ENCODE results near the gene VTI1A. TPM values are rescaled to one million over a fixed set of nuclear protein-coding genes. Genes with fewer than 3 reads are reported as not detected.
"Not testable (repeated sequence)": the region's sequence is repeated elsewhere in the genome, so short reads cannot be mapped to it uniquely, and the experiment has no call there.

VTI1A gene
- total and polyA plus RNA-seq, 12 donors = 5.2 to 64.1 (median 22.0) TPM

- DNase-seq = no peak
- intact Hi-C loops (cut with DNase I) = no loop called here
- Histone ChIP-seq H3K27me3 (no peaks in the 10 kb centered on the region), H3K4me3 (no peak overlapping the region), H3K27ac (no peak overlapping the region), H3K36me3 (replicated peaks in 1 of 2) (no peaks in the 10 kb centered on the region), H3K4me1 (replicated peaks in 1 of 2) (no peaks in the 10 kb centered on the region), H3K9me3 (replicated peaks in 1 of 3) (no peaks in the 10 kb centered on the region)
- no peak for TF ChIP-seq POLR2A (IDR thresholded peaks at IDR 0.05)
- no peak for TF ChIP-seq CTCF (IDR thresholded peaks at IDR 0.05)
Observed at GRCh38 chr10:112587729-112588128, 140.7 kb downstream of the VTI1A start.

- Histone ChIP-seq H3K4me1 (replicated peaks in 1 of 2) (no peaks in the 10 kb centered on the region), H3K36me3 (replicated peaks in 1 of 2) (no peaks in the 10 kb centered on the region), H3K4me3 (no peak overlapping the region), H3K27me3 (no peaks in the 10 kb centered on the region), H3K27ac (no peak overlapping the region), H3K9me3 (replicated peaks in 1 of 3) (no peaks in the 10 kb centered on the region)
- 74 to 92% (median 77%) methylated on average over 5 of the region's 5 CpGs for WGBS, 4 donors
- TF ChIP-seq CTCF (IDR thresholded peaks at IDR 0.05) = no peak
- TF ChIP-seq POLR2A (IDR thresholded peaks at IDR 0.05) = no peak
- DNase-seq = no peak
- intact Hi-C loops (cut with DNase I) = no loop called here
Observed at GRCh38 chr10:112588225-112588990, 141.4 kb downstream of the VTI1A start.

GRCh38 chr10:112589081-112589480 lies 142.1 kb downstream of the VTI1A start:
- 92 to 95% (median 94%) methylated on average over 6 of the region's 6 CpGs for WGBS, 4 donors
- Histone ChIP-seq H3K27me3 (no peaks in the 10 kb centered on the region), H3K36me3 (replicated peaks in 1 of 2) (no peaks in the 10 kb centered on the region), H3K4me3 (no peak overlapping the region), H3K9me3 (replicated peaks in 1 of 3) (no peaks in the 10 kb centered on the region), H3K27ac (no peak overlapping the region), H3K4me1 (replicated peaks in 1 of 2) (no peaks in the 10 kb centered on the region)
- TF ChIP-seq CTCF (IDR thresholded peaks at IDR 0.05) (no peak), POLR2A (IDR thresholded peaks at IDR 0.05) (no peak)
- DNase-seq = no peak
- intact Hi-C loops (cut with DNase I) = no loop called here

- H3K9me3 ChIP-seq (replicated peaks in 1 of 3); H3K27ac ChIP-seq; H3K36me3 ChIP-seq (replicated peaks in 1 of 2); DNase-seq; intact Hi-C loops (cut with DNase I); H3K4me3 ChIP-seq; H3K27me3 ChIP-seq; H3K4me1 ChIP-seq (replicated peaks in 1 of 2): not testable (repeated sequence)
- 90 to 97% (median 95%) methylated on average over 7 of the region's 7 CpGs for whole genome bisulfite sequencing, 4 donors
Observed at GRCh38 chr10:112590786-112591185, 143.8 kb downstream of the VTI1A start.

GRCh38 chr10:112593023-112593422 lies 146.0 kb downstream of the VTI1A start:
- H3K4me3 ChIP-seq = no peak overlapping the region
- no peaks in the 10 kb centered on the region for H3K27me3 ChIP-seq
- H3K27ac ChIP-seq = no peak overlapping the region
- no peaks in the 10 kb centered on the region for H3K4me1 ChIP-seq (replicated peaks in 1 of 2)
- DNase-seq = no peak
- no peaks in the 10 kb centered on the region for H3K36me3 ChIP-seq (replicated peaks in 1 of 2)
- 87 to 93% (median 89%) methylated on average over 5 of the region's 5 CpGs for WGBS, 4 donors
- TF ChIP-seq CTCF (IDR thresholded peaks at IDR 0.05) = no peak
- TF ChIP-seq POLR2A (IDR thresholded peaks at IDR 0.05) = no peak
- no peaks in the 10 kb centered on the region for H3K9me3 ChIP-seq (replicated peaks in 1 of 3)
- intact Hi-C loops (cut with DNase I) = no loop called here

Data from adrenal gland (tissue), 12 donors.